SK-N-MC (cell line): ENCODE measurements around the gene SERPINH1.

Experiments used
- EZH2 ChIP-seq: fragments of 200-600 bp; sonication (generic); IDR thresholded peaks from one replicate; pipeline ENCODE4 v1.6.1; 2017; ENCODE audit warnings: antibody characterized with exemption
- FOXP2 ChIP-seq: optimal IDR thresholded peaks from 2 replicates; pipeline ENCODE3; 2011; ENCODE audit warnings: mild to moderate bottlenecking, moderate library complexity; ENCODE audit not compliant: insufficient read depth; ENCODE audit errors: extremely low read length, control extremely low read depth
- POLR2AphosphoS5 ChIP-seq: IDR thresholded peaks from 2 replicates; pipeline ENCODE4 v1.6.1; 2012; ENCODE audit warnings: mild to moderate bottlenecking, low read depth, low read length, borderline replicate concordance

- TF ChIP-seq EZH2 (no peak), POLR2AphosphoS5 (no peak), FOXP2 (no peak)
These were observed 43.0 kb upstream of the SERPINH1 start for GRCh38 chr11:75518771-75519653.
